Stimulated activated CD4-positive, alpha-beta T cell treated with anti-CD3 and anti-CD28 coated beads, Interleukin-1b, Interleukin-23, amount 100 ng/mL, for 24 hours (primary cell): Measurements from ENCODE around the gene APOC4.
"Not testable (repeated sequence)": the region's sequence is repeated elsewhere in the genome, so short reads cannot be mapped to it uniquely, and the experiment has no call there.

Experiments
- DNase-seq, 4 experiments: peaks; one replicate each; pipeline ENCODE4 v3.0.0-alpha.2; 2020; ENCODE audit warnings: low read depth in 4 of 4, low spot score in 1 of 4

Gene APOC4, protein sequence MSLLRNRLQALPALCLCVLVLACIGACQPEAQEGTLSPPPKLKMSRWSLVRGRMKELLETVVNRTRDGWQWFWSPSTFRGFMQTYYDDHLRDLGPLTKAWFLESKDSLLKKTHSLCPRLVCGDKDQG

DNA sequence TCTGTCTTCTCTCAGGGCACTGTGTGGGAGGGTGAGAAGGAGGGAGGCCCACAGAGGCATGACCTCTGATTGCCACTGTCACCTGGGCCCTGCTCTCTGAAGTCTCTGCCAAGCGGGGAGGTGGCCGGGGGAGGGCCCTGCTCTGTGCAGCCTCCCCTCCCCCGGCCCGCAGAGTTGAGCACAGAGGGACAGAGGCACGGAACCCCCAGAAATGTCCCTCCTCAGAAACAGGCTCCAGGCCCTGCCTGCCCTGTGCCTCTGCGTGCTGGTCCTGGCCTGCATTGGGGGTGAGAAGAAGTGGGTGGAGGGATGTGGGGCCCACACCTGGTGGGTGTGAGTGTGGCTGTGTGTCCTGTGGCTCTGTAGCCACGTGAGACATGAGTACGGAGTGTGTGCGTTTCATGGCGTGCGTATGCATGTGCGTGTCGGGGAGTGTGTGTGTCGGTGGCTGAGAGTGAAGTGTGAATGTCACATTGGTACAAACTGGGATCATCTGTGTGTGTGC, at the start of gene APOC4:
TSS of gene APOC4 (plus strand) at position 171 of the 505 bp plus-strand sequence. CDS start at position 212, 41 bp downstream.
- DNase-seq: no peak

DNA sequence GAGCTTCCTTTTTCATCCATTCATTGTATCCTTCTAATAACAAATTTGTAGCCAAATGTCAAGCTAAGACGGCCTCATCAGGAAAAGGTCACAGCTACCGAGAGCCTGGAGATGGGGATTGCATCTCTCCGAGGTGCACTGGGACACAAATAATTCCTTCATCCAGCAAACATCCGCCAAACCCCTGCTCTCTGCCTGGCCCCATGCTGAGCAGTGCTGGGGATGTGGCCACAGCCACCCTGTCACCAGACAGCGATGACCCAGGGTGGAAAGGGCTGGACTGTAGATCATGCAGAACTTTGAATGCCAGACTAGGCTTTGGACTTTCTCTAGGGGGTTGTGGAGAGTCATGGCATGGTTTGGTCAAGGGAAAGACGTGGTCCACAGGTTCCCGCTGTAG, 49.1 kb upstream of the APOC4 start:
- DNase-seq: no peak

DNA sequence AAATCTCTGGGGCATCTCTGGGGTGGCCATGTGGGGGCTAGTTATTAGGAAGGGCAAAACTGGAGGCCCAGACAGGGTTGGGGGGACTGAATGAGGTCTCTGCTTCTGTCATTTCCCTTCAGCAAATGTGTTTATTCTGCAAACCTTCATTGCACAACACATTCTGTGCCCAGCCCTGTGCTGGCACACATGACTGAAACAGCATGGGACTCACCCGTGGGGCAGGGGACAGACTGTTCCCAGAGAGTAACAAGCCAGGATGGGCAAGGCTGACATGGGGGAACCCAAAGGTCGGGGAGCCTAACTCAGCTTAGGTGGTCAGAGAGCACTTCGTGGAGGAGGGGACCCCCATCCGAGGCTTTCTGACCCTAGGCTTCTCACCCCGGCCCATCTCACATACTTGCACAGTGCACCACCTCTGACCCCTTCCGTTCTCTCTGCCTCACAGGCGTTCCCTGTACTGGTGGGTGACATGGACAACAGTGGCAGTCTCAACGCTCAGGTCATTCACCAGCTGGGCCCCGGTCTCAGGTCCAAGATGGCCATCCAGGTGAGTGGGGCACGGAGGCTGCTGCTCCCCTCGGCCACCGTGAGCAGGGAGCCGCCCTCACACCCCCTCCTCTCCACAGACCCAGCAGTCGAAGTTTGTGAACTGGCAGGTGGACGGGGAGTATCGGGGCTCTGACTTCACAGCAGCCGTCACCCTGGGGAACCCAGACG, 48.5 kb upstream of the APOC4 start:
- DNase-seq: no peak

DNA sequence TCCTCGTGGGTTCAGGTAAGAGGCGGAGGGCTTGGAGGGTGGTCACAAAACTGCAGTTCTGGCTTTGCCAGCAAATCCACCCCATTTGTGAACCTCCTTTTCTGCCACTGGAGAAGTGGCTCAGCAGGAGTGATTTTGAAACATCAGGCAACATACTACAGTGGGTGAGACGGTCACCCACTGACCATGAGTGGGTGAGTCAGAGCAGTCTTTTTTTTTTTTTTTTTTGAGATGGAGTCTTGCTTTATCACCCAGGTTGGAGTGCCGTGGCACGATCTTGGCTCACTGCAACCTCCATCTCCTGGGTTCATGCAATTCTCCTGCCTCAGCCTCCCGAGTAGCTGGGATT, 48.0 kb upstream of the APOC4 start:
- DNase-seq: no peak

DNA sequence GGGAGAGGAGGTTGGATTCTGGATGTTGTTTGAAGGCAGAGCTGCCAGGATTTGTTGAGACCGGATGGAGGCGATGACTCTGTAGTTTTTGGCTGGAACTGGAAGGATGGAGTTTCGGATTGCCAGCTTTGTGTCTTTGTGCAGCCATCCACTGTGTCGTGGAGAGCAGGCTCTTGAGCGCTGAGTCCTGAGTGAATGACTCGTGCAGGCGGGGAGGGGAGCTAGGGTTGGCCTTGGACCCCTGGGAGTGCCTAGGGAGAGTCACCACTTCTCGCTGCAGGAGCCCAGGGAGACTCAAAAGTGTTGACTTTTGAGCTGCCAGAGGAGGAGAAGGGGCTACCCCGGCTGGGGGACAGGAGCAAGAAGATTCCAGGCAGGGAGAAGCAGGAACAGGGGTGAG, 47.1 kb upstream of the APOC4 start:
- DNase-seq: no peak

DNA sequence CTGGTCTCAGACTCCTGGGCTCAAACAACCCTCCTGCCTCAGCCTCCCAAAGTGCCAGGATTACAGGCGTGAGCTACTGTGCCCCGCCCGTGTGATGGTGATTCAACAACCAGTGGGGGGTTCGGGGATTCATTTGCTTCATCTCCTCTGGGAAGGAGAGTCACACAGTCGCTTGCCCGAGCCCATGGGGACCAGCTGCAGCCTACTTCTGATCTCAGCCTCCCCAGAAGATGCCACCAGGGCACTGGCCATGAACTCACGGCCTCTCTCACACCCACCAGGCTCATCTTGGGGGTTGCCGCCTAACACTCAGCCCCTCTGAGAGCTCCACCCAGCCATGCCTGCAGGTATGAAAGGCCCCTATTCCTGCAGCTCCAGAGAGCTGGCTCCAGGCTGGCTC, 44.2 kb upstream of the APOC4 start:
- no peak for DNase-seq

DNA sequence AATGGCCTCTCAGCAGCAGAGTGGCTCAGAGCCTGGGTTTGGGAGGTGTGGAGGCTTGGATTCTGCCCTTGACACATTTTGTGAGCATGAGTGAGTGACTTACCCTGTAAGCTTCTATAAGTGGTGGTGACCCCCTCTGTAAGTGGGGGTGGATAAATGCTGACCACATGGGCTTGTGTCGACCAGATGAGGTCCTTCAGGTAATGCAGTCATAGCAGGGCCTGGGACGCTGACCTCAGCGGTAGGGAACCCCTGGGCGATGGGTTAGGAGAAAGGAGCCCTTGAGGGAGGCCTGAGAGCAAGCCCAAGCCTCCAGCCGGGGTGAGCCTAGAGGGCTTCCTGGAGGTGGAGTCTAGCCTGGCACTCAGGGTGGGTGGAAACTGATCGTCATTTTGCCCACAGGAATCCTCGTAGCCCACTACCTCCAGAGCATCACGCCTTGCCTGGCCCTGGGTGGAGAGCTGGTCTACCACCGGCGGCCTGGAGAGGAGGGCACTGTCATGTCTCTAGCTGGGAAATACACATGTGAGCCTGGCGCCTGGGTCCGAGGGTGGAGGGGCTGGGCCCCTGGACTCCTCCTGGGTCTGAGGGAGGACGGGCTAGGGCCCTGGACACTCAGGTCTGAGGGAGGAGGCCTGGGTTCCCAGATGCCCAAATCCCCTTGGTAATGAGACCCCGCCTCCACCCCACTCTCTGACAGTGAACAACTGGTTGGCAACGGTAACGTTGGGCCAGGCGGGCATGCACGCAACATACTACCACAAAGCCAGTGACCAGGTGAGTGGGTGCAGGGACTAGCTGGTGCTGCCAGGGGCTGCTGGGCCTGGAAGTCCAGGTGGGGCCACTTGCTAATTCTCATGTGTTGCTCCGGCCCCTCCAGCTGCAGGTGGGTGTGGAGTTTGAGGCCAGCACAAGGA, 41.5 kb upstream of the APOC4 start:
- no peak for DNase-seq

DNA sequence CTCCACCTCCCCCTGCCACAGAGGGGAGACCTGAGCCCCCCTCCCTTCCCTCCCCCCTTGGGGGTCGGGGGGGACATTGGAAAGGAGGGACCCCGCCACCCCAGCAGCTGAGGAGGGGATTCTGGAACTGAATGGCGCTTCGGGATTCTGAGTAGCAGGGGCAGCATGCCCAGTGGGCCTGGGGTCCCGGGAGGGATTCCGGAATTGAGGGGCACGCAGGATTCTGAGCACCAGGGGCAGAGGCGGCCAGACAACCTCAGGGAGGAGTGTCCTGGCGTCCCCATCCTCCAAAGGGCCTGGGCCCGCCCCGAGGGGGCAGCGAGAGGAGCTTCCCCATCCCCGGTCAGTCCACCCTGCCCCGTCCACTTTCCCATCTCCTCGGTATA, 38.8 kb upstream of the APOC4 start:
- DNase-seq: no peak

DNA sequence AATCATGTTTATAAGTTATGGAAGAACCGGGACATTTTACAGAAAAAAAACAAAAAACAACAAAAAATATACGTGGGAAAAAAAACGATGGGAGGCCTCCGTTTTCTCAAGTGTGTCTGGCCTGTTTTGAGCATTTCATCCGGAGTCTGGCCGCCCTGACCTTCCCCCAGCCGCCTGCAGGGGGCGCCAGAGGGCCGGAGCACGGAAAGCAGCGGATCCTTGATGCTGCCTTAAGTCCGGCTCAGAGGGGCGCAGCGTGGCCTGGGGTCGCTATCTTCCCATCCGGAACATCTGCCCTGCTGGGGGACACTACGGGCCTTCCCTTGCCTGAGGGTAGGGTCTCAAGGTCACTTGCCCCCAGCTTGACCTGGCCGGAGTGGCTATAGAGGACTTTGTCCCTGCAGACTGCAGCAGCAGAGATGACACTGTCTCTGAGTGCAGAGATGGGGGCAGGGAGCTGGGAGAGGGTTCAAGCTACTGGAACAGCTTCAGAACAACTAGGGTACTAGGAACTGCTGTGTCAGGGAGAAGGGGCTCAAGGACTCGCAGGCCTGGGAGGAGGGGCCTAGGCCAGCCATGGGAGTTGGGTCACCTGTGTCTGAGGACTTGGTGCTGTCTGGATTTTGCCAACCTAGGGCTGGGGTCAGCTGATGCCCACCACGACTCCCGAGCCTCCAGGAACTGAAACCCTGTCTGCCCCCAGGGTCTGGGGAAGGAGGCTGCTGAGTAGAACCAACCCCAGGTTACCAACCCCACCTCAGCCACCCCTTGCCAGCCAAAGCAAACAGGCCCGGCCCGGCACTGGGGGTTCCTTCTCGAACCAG, 38.2 kb upstream of the APOC4 start:
- peak; percentile 52 to 74 (median 63) for DNase-seq

DNA sequence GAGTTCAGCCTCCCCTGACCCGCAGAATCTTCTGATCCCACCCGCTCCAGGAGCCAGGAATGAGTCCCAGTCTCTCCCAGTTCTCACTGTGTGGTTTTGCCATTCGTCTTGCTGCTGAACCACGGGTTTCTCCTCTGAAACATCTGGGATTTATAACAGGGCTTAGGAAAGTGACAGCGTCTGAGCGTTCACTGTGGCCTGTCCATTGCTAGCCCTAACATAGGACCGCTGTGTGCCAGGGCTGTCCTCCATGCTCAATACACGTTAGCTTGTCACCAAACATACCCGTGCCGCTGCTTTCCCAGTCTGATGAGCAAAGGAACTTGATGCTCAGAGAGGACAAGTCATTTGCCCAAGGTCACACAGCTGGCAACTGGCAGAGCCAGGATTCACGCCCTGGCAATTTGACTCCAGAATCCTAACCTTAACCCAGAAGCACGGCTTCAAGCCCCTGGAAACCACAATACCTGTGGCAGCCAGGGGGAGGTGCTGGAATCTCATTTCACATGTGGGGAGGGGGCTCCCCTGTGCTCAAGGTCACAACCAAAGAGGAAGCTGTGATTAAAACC, 37.5 kb upstream of the APOC4 start:
- DNase-seq: no peak

DNA sequence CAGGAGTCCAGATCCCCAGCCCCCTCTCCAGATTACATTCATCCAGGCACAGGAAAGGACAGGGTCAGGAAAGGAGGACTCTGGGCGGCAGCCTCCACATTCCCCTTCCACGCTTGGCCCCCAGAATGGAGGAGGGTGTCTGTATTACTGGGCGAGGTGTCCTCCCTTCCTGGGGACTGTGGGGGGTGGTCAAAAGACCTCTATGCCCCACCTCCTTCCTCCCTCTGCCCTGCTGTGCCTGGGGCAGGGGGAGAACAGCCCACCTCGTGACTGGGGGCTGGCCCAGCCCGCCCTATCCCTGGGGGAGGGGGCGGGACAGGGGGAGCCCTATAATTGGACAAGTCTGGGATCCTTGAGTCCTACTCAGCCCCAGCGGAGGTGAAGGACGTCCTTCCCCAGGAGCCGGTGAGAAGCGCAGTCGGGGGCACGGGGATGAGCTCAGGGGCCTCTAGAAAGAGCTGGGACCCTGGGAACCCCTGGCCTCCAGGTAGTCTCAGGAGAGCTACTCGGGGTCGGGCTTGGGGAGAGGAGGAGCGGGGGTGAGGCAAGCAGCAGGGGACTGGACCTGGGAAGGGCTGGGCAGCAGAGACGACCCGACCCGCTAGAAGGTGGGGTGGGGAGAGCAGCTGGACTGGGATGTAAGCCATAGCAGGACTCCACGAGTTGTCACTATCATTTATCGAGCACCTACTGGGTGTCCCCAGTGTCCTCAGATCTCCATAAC, 36.4 kb upstream of the APOC4 start, which contains the start of gene APOE:
TSS of gene APOE (plus strand) at position 360 of the 724 bp plus-strand sequence. CDS start 829 bp downstream, outside the sequence.
- no peak for DNase-seq

DNA sequence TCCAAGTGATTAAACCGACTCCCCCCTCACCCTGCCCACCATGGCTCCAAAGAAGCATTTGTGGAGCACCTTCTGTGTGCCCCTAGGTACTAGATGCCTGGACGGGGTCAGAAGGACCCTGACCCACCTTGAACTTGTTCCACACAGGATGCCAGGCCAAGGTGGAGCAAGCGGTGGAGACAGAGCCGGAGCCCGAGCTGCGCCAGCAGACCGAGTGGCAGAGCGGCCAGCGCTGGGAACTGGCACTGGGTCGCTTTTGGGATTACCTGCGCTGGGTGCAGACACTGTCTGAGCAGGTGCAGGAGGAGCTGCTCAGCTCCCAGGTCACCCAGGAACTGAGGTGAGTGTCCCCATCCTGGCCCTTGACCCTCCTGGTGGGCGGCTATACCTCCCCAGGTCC, 34.4 kb upstream of the APOC4 start:
- no peak for DNase-seq

DNA sequence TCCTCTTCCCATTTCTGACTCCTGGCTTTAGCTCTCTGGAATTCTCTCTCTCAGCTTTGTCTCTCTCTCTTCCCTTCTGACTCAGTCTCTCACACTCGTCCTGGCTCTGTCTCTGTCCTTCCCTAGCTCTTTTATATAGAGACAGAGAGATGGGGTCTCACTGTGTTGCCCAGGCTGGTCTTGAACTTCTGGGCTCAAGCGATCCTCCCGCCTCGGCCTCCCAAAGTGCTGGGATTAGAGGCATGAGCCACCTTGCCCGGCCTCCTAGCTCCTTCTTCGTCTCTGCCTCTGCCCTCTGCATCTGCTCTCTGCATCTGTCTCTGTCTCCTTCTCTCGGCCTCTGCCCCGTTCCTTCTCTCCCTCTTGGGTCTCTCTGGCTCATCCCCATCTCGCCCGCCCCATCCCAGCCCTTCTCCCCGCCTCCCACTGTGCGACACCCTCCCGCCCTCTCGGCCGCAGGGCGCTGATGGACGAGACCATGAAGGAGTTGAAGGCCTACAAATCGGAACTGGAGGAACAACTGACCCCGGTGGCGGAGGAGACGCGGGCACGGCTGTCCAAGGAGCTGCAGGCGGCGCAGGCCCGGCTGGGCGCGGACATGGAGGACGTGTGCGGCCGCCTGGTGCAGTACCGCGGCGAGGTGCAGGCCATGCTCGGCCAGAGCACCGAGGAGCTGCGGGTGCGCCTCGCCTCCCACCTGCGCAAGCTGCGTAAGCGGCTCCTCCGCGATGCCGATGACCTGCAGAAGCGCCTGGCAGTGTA, 33.8 kb upstream of the APOC4 start:
- DNase-seq: no peak

DNA sequence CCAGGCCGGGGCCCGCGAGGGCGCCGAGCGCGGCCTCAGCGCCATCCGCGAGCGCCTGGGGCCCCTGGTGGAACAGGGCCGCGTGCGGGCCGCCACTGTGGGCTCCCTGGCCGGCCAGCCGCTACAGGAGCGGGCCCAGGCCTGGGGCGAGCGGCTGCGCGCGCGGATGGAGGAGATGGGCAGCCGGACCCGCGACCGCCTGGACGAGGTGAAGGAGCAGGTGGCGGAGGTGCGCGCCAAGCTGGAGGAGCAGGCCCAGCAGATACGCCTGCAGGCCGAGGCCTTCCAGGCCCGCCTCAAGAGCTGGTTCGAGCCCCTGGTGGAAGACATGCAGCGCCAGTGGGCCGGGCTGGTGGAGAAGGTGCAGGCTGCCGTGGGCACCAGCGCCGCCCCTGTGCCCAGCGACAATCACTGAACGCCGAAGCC, 33.2 kb upstream of the APOC4 start:
- no peak for DNase-seq

DNA sequence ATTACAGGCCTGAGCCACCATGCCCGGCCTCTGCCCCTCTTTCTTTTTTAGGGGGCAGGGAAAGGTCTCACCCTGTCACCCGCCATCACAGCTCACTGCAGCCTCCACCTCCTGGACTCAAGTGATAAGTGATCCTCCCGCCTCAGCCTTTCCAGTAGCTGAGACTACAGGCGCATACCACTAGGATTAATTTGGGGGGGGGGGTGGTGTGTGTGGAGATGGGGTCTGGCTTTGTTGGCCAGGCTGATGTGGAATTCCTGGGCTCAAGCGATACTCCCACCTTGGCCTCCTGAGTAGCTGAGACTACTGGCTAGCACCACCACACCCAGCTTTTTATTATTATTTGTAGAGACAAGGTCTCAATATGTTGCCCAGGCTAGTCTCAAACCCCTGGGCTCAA, 32.3 kb upstream of the APOC4 start:
- DNase-seq: no peak

DNA sequence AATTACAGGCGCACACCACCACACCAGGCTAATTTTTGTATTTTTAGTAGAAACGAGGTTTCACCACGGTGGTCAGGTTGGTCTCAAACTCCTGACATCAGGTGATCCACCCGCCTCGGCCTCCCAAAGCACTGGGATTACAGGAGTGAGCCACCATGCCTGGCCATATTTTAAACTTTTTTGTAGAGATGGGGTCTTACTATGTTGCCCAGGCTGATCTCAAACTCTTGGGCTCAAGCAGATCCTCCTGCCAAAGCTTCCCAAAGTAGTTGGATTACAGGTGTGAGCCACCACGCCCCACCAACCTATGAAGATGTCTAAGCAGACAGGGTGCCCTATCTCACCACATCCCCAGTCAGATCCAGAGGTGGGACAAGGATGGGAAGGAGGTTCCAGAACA, 30.1 kb upstream of the APOC4 start:
- not testable (repeated sequence) for DNase-seq

DNA sequence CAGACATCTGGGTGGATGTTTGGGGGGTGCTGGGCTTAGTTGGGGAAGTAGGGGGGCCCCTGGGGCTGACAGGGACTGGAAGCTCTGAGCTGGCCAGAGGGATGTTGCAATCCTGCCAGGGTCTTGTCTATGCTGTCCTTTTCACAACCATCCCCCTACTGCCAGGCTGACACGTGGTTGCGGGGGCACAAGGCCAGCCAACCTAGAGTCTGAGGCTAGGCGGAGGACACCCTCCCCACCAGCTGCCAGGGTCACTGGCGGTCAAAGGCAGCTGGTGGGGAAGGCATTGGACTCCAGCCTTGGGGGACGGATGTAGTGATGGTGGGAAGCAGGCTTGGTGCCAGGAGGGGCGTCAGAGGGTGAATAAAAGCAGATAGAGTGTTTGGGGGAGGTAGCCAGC, 29.2 kb upstream of the APOC4 start:
- no peak for DNase-seq

DNA sequence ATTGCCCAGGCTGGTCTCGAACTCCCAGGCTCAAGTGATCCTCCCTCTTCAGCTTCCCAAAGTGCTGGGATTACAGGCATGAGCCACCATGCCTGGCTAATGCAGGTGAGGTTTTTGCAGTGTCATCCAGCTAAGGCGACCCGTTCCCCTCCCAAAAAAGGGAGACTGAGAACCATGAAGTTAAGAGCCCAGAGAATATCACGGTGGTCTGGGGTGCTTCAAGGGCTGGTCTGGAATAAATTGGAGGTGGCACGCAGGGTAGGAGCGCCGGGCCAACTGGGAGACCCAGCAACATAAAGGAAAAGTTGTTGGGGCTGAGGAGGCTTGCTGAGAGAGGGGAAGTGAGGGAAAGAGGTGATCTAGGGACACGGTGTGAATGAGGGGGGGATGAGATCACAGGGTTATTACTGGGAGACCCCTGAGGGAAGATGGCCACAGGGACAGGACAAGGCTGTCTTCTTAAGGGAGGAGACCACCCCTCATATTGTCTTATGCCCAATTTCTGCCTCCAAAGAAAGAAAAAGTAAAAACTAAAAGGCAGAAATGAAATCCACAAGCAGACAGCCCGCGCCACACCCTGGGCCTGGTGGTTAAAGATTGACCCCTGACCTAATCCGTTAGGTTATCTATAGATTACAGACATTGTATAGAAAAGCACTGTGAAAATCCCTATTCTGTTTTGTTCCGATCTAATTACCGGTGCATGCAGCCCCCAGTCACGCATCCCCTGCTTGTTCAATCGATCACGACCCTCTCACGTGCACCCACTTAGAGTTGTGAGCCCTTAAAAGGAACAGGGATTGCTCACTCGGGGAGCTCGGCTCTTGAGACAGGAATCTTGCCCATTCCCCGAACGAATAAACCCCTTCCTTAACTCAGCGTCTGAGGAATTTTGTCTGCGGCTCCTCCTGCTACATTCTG, 28.3 kb upstream of the APOC4 start:
- not testable (repeated sequence) for DNase-seq
